Measurements from ENCODE around the gene URB1.
"Not testable (repeated sequence)": the region's sequence is repeated elsewhere in the genome, so short reads cannot be mapped to it uniquely, and the experiment has no call there.

URB1 gene, protein sequence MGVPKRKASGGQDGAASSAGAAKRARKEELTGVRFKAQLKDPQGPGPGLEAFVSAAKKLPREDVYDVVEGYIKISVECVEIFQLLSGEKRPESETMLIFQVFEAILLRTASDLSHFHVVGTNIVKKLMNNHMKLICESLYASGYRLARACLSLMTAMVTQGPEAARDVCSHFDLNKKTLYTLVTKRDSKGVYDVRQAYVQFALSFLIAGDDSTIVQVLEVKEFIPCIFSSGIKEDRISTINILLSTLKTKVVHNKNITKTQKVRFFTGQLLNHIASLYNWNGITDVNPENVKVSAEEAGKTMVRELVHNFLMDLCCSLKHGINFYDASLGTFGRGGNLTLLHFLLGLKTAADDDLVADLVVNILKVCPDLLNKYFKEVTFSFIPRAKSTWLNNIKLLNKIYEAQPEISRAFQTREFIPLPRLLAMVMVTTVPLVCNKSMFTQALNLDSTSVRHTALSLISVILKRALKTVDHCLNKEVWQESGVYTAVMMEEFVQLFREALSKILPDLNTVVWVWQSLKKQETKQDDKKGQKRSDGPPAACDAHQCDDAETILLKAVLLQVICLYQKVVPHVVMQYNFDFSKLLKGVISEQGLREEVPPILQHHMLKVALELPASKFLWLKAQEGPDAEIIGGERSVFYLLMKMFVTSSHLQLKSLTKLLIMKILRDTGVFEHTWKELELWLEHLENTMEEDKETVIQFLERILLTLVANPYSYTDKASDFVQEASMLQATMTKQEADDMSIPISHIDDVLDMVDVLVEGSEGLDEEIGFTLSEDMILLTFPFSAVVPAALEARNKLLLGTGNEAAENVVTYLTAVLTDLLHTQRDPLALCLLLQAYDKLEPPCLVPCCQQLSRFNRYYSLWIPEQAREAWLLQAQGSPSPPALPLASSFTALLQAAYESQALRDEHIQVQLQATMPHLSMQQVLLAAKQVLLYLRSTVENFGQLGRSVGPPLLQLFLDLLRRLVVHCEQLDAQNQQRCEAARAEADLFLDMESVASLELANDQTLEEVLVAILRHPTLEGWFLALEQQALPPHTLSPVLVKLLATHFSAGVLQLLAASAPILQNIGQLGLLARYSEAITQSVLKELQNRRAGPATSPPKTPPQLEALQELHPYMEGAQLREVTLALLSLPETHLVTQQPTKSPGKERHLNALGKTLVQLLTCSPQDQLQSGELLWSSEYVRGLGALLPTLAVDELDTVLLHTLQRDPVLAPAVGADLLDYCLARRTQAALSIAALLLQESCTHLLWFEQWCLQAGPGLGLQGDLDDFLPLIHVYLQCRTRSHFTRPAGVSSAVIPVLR (N-terminal part only)

DNA sequence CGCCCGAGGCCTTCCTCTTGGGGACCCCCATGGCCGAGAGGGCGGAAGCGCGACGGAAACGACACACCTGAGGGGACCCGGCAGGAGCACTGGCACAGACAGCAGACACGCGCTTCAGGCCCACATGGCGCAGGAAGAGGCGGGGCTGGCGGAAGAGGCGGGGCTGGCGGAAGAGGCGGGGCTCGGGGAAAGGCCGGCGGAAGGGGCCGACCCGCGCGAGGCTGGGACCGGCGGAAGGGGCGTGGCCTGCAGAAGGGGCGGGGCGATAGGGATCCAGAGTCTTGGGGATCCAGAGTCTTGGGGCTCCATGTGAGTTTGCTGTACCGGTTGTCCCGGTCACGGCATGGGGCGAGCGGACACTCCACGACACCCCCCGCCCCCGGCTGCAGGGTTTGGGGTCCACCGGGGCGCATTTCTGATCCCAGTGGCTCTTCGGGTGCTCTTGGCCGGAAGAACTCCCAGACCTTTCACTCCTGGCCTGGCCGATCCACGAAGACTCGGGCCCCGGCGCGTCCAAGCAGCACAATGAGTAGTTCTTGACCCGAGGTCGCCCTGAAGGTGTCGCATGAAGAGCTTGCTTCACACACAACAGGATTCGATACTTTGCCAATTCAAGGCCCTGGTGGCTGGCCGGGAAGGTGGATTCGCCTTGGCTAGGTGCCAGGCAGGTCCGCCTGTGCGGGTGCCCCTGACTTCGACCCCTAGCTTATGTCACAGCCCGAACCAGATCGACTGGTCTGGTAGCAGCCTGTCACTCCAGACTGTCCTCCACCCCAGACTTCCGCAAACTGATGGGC lies at the start of gene URB1:
Gene URB1, minus strand, starts transcription at position 133 of the 797 bp plus-strand sequence. Its CDS starts 102 bp downstream, at position 31.
- peak; percentile 94 for DNase-seq

DNA sequence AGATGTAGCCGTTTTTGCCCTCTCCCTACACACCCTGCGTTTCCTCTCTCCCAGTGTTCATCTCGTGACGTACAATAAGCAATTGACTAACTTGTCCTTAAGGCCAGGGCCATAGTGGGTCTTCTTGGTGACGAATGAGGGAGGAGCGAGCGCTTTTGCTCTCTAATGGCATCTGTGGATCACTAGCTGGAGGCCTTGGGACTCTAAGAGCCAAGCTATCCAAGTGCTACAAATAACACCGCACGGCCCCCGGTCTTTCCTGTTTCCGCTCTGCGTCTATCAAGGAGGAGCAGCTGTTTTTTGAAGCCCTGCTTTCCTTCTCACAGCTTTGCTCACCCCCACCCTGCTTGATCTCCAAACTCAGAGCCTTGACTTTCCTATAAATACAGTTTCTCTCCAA lies 44.9 kb upstream of the URB1 start:
- no peak for DNase-seq

- not testable (repeated sequence) for DNase-seq
These were observed 40.3 kb upstream of the URB1 start for GRCh38 chr21:32432982-32433660.

- no peak for DNase-seq
These were observed 35.3 kb upstream of the URB1 start for GRCh38 chr21:32427958-32428623.

GRCh38 chr21:32426592-32427051 lies 33.8 kb upstream of the URB1 start:
- no peak for DNase-seq

- DNase-seq: no peak
These were observed 33.3 kb upstream of the URB1 start for GRCh38 chr21:32426066-32426465.

DNA sequence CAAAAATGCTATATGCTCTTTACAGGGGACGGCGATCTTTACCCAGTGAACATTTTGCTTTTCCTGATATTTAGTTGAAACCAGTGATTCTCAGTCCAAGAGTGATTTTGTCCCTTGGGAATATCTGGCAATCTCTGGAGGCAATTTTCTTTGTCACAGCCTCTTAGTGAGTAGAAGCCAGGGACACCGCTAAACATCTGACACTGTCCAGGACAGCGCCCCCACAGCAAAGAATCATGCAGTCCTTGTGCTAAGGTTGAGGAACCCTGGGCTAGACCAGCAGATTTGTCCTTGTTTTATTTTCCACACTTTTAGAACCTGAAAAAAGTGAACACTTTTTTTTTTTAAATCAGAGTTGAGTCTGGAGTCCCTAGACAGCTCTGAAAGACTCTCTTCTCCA lies 32.8 kb upstream of the URB1 start:
- no peak for DNase-seq

DNA sequence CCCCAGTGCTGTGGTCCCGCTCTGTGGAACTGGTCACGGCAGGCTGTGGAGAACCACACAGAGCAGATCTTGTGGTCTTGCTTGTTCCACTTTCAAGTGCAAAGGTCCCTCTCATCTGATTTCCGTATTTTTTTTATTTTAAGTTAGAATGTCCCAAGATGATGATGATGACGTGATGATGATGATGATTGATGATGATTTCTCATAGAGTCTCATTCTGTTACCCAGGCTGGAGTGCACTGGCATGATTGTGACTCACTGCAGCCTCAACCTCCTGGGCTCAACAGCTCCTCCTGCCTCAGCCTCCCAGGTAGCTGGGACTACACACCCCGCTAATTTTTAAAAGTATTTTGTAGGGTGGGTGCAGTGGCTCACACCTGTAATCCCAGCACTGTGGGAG lies 31.9 kb upstream of the URB1 start:
- DNase-seq: no peak

- DNase-seq: no peak
These were observed 31.4 kb upstream of the URB1 start for GRCh38 chr21:32424191-32424535.

DNA sequence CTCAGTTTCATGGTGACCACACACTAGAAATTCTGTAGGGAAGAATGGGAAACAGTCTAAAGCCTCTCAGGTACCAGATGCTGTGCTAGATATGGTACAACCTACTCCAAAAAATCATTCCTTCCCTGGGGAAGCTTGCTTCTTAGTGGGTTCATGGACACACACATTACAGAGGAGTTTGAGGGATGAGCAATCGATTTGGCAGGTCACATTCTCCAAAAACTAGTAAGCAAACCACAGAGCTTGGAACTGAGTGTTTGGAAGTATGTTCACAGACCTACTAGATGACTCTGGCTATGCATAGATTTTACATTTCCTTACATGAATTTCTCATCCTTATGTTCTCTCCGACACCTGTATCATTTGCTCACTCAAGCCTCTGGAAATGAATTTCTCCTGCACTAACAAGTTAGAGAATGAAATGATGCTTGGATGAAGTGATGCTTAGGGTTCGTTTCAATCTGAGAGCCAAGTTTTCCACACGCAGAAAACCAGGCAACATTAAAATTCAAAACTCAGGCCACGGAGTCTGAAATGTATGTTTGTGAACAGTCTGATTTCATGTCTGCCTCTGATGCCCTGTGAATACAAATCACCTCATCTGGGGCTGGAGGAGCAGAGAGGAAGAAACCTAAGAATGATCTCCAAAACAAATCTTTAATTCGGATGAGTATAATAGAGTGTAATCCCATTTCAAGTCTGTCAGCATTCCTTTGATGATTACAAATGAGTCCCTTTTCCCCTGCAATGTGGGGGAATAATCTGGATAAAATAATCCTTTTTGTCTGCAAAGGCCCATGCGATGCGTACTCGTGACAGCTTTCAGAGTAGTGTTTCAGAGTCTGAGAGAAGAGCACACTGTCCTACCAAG lies 30.7 kb upstream of the URB1 start:
- DNase-seq: no peak

- no peak for DNase-seq
These were observed 29.3 kb upstream of the URB1 start for GRCh38 chr21:32422064-32422463.

GRCh38 chr21:32418146-32418545 lies 25.3 kb upstream of the URB1 start:
- no peak for DNase-seq

GRCh38 chr21:32415451-32416398 lies 22.9 kb upstream of the URB1 start:
- no peak for DNase-seq

DNA sequence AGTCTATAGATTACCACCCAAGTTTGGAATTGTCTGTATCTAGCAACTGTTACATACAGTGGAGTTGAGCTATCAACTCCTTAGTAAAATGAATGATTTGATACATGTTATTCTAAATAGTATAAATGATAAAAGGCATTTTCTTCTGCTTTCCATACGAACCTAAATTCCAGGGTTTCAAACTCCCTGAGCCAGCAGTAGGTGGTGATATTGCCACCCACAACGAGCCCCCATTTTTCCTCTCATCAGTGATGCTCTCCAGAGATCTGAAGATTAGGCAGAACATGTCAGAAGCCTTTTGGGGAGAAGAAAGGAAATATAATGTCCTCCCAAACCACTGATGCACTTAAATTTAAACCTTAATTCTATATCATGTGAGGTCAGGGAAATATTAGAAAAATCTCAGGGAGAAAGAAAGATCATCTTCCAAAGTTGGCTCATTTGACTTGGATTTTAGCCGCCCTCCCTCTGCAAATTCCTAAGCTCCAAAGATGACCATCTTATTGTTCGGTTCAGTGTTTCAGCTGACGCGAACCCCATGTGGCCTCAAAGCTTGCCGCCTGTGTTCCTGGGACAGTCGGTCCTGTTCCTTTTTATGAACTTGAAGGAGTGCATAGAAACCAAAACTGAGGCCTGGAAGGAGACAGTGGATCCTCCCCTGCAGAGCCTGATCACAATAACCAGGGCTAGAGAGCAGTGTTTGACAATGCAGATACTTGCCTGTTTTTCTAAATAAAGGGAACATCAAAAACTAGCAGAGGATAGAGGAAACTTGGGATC lies 22.0 kb upstream of the URB1 start:
- DNase-seq: no peak

- DNase-seq: no peak
These were observed 21.1 kb upstream of the URB1 start for GRCh38 chr21:32413697-32414578.

DNA sequence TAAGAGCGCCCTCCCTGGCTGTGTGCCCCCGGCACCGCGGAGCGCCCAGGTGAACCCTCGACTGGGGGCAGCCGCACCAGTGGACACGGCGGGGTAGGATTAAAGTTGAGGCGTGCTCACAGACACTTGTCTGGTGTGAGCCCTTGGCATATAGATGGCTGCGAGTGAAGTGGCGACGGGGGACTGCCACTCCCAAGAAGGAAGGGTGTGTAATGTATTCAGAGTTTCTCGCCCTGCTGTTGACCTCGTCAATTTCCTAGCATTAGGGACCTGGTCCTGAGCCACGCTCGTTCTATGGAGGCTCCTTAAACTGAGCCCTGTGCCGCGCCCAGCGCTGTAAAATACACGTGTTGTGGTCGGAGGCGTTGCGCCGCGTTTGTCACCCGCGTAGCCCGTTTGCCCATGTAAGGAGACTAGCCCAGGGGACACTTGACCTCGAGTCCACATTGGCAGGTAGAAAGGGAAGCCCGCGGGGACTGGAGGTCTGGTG lies 20.2 kb upstream of the URB1 start:
- DNase-seq: no peak

All from RPMI8226 (cell line).